Effector memory CD4-positive, alpha-beta T cell (primary cell): ENCODE measurements around the gene NCF2.

Experiments used
- DNase-seq, 3 donors: peaks; one replicate each; pipeline ENCODE4 v3.0.0-alpha.2; 2020
- H3K27ac ChIP-seq: 2 replicates; pipeline ENCODE4 v1.7.0; 2013; ENCODE audit warnings: mild to moderate bottlenecking, low read length, moderate library complexity; ENCODE audit not compliant: insufficient read depth, poor library complexity, severe bottlenecking
- H3K27me3 ChIP-seq: replicated peaks from 2 replicates; pipeline ENCODE4 v1.7.0; 2013; ENCODE audit warnings: mild to moderate bottlenecking, low read length; ENCODE audit not compliant: insufficient read depth, control insufficient read depth, poor library complexity, severe bottlenecking
- H3K36me3 ChIP-seq: 2 replicates; pipeline ENCODE4 v1.7.0; 2013; ENCODE audit warnings: mild to moderate bottlenecking, low read length, moderate library complexity; ENCODE audit not compliant: control insufficient read depth, insufficient read depth
- H3K4me1 ChIP-seq: 2 replicates; pipeline ENCODE4 v1.7.0; 2013; ENCODE audit warnings: low read length, mild to moderate bottlenecking; ENCODE audit not compliant: control insufficient read depth, insufficient read depth, poor library complexity, severe bottlenecking
- H3K4me3 ChIP-seq: 2 replicates; pipeline ENCODE4 v1.7.0; 2013; ENCODE audit warnings: low read length, low read depth, mild to moderate bottlenecking; ENCODE audit not compliant: insufficient read depth, poor library complexity, severe bottlenecking
- H3K9me3 ChIP-seq: 2 replicates; pipeline ENCODE4 v1.7.0; 2013; ENCODE audit warnings: mild to moderate bottlenecking, low read length, moderate library complexity; ENCODE audit not compliant: control insufficient read depth

NCF2 gene

GRCh38 chr1:183515002-183515689 lies 75.1 kb downstream of the NCF2 start:
- peaks cover 42% of the 10 kb centered on the region for H3K36me3 ChIP-seq
- H3K27me3 ChIP-seq: no peaks in the 10 kb centered on the region
- no peak overlapping the region for H3K4me3 ChIP-seq
- no peaks in the 10 kb centered on the region for H3K4me1 ChIP-seq
- DNase-seq: no peak
- no peaks in the 10 kb centered on the region for H3K9me3 ChIP-seq
- no peak overlapping the region for H3K27ac ChIP-seq

- Histone ChIP-seq H3K27me3 (no peaks in the 10 kb centered on the region), H3K9me3 (no peaks in the 10 kb centered on the region), H3K27ac (no peak overlapping the region), H3K36me3 (peaks cover 35% of the 10 kb centered on the region), H3K4me3 (no peak overlapping the region), H3K4me1 (no peaks in the 10 kb centered on the region)
- DNase-seq: no peak
Measured at GRCh38 chr1:183514235-183514634, 76.0 kb downstream of the NCF2 start.

- H3K36me3 ChIP-seq: peaks cover 26% of the 10 kb centered on the region
- no peaks in the 10 kb centered on the region for H3K27me3 ChIP-seq
- no peak for DNase-seq
- H3K4me3 ChIP-seq: no peak overlapping the region
- no peaks in the 10 kb centered on the region for H3K9me3 ChIP-seq
- no peaks in the 10 kb centered on the region for H3K4me1 ChIP-seq
- H3K27ac ChIP-seq: no peak overlapping the region
Measured at GRCh38 chr1:183512450-183512849, 77.8 kb downstream of the NCF2 start.

GRCh38 chr1:183508694-183509093 lies 81.6 kb downstream of the NCF2 start:
- H3K27me3 ChIP-seq: no peaks in the 10 kb centered on the region
- no peak overlapping the region for H3K27ac ChIP-seq
- no peaks in the 10 kb centered on the region for H3K9me3 ChIP-seq
- H3K4me1 ChIP-seq: no peaks in the 10 kb centered on the region
- H3K36me3 ChIP-seq: no peaks in the 10 kb centered on the region
- no peak overlapping the region for H3K4me3 ChIP-seq
- DNase-seq: no peak

GRCh38 chr1:183506561-183506960 lies 83.7 kb downstream of the NCF2 start:
- no peak overlapping the region for H3K4me3 ChIP-seq
- H3K27ac ChIP-seq: no peak overlapping the region
- no peaks in the 10 kb centered on the region for H3K36me3 ChIP-seq
- no peak for DNase-seq
- no peaks in the 10 kb centered on the region for H3K4me1 ChIP-seq
- no peaks in the 10 kb centered on the region for H3K27me3 ChIP-seq
- H3K9me3 ChIP-seq: no peaks in the 10 kb centered on the region
